NCI-H510A (cell line): Measurements from ENCODE around the gene ZMYM5.
"Not testable (repeated sequence)": the region's sequence is repeated elsewhere in the genome, so short reads cannot be mapped to it uniquely, and the experiment has no call there.

Experiments used
- DNase-seq: peaks from one replicate; lab custom pipeline; 2025; lab: John Stamatoyannopoulos, UW

Gene ZMYM5

GRCh38 chr13:19818223-19818842 lies 45.1 kb downstream of the ZMYM5 start:
- no peak for DNase-seq

DNA sequence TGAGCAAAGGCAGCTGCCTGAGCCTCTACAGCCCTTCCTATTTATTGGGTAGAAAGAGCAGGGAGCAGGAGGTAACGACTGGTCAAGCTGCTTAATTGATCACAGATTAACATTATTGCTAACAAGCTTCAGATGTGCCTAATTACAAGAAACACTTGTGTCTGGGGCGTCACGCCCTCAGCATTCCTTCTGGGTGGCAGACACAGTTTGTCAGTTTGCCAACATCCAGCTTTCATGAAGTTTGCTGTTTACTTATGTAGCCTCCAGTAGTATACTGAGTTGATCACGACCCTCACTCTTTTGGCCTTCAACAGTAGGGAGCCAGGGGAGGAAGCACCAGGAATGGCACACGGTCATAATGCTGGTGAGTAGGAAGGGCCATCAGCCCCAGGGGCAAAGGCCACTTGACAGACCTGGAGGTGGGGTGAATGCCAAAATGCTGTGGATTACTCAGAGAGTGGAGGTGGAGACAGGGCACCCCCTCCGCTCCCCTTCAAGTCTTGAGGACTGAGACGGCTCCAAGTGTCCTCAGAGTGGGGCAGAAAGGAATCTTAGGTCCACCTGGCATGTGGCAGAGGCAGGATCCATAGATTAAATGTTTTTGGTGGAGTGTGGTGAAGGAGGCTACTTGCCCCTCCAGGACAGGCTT lies 45.8 kb downstream of the ZMYM5 start:
- DNase-seq, result no peak

GRCh38 chr13:19817106-19817505 lies 46.3 kb downstream of the ZMYM5 start:
- no peak for DNase-seq

- DNase-seq, result not testable (repeated sequence)
Observed at GRCh38 chr13:19815842-19816241, 47.6 kb downstream of the ZMYM5 start.

GRCh38 chr13:19810996-19811881 lies 52.2 kb downstream of the ZMYM5 start:
- DNase-seq, result no peak

DNA sequence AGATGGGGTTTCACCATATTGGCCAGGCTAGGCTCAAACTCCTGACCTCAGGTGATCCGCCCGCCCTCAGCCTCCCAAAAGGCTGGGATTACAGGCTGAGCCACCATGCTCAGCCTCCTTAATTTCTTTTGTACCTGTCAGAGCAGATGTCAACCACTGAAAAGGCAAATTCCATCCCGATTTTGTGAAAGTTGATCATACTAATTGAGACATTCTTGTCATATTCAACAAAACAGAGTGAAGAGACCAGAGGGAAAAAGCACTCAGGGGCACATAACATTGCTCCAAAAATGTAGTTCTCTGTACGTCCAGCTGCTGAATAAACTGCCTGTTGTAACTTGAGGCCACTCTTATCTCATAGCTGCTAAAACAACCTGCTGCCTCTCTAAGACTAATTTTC lies 53.3 kb downstream of the ZMYM5 start:
- DNase-seq, result no peak

DNA sequence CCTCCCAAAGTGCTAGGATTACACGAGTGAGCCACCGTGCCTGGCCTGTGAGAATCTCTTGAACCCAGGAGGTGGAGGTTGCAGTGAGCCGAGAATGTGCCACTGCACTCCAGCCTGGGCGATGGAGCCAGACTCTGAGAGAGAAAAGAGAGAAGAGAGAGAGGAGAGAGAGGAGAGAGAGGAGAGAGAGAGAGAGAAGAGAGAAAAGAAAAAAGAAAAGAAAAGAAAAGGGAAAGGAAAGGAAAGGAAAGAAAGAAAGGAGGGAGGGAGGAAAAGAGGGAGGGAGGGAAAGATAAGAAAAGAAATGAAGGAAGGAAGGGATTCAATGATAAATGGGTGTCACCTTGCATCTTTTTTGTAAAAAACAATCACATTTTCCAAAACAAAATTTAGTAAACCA lies 57.7 kb downstream of the ZMYM5 start:
- no peak for DNase-seq

- no peak for DNase-seq
Observed at GRCh38 chr13:19795956-19796355, 67.5 kb downstream of the ZMYM5 start.

DNA sequence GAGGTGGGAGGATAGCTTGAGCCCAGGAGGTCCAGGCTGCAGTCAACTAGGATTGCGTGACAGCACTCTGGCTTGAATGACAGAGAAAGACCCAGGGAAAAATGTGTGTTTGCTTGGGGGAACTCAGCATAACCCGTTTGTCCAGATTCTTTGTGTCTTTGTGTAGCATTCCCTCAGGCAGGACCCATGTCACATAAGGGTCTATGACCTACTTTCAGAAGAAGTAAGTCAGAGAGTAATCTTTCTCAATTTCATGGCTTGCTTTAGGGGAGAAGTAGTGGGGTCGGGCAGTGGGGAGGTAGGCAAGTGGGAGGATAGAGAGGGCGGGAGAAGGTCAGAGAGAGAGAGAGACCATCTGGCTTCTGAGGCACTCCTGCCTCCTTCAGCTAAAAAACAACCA lies 68.8 kb downstream of the ZMYM5 start:
- DNase-seq, result peak; percentile 4

DNA sequence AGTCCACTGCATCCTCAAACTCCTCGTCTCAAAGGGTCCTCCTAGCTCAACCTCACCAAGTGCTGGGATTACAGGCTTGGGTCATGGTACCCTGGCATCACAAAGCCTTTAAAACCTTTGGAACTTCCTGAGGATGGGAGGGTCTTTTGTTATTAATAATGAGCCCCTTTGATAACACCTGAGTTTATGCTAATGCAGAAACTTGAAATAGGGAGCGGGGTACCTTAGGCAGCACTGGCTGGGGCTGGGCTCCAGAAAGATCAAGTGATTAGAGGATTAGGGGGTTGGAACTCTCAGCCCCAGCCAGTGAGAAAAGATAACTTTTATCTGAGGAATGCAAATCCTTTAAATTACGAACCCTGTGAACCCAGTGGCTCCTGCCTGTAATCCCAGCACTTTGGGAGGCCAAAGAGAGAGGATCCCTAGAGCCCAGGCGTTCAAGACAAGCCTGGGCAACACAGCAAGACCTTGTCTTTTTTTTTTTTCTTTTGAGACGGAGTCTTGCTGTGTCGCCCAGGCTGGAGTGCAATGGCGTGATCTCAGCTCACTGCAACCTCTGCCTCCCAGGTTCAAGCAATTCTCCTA lies 71.4 kb downstream of the ZMYM5 start:
- DNase-seq, result no peak

- peak; percentile 63 for DNase-seq
Observed at GRCh38 chr13:19782727-19783682, 80.4 kb downstream of the ZMYM5 start, which contains the start of gene PSPC1. Gene PSPC1 (minus strand): TSS chr13:19782945. CDS start chr13:19782757, 188 bp downstream.

- DNase-seq, result peak; percentile 3
Observed at GRCh38 chr13:19782049-19782726, 81.3 kb downstream of the ZMYM5 start.

- no peak for DNase-seq
Observed at GRCh38 chr13:19781526-19781925, 81.9 kb downstream of the ZMYM5 start.

DNA sequence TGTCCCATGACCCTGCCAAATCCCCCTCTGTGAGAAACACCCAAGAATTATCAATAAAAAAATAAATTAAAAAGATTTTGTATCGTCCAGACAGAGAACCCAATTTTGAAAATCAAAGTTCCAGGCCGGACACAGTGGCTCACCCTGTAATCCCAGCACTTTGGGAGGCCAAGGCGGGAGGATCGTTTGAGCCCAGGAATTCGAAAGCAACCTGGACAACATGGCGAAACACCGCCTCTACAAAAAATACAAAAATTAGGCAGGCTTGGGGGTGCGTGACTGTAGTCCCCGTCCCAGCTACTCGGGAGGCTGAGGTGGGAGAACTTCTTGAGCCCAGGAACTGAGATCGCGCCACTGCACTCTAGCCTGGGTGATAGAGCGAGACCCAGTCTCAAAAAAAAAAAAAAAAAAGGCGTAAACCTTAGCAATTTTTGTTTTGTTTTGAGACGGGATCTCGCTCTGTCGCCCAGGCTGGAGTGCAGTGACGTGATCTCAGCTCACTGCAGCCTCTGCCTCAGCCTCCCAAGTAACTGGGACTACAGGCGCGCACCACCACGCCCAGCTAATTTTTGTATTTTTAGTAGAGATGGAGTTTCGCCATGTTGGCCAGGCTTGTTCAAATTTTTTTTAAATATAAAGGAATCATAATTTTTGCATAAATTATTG lies 82.6 kb downstream of the ZMYM5 start:
- not testable (repeated sequence) for DNase-seq
